Caco-2 (cell line): ENCODE data around the gene MACO1. TPM values are rescaled to one million over a fixed set of nuclear protein-coding genes. Genes with fewer than 3 reads are reported as not detected.

ENCODE experiments used
- BruUV-seq: library from RNA; stranded (reverse); fragments of 400-500 nt; replicated peaks from 2 replicates; lab custom pipeline; 2021; lab: Mats Ljungman, UMichigan
- CTCF ChIA-PET: fragments of 300-600 bp; sonication (Branson Sonifier 250); formaldehyde crosslinking; loops from one replicate; lab custom pipeline; 2022; ENCODE audit warnings: antibody characterized with exemption; lab: Charles Lee
- POLR2A ChIA-PET: fragments of 300-600 bp; sonication (Branson Sonifier 250); formaldehyde crosslinking; loops from one replicate; lab custom pipeline; 2022; ENCODE audit warnings: antibody characterized with exemption; lab: Charles Lee
- DNase-seq, 2 experiments: peaks; one replicate each; pipeline versions ENCODE4 v3.0.0 to v3.0.0-alpha.2; 2020 to 2022
- H3K27me3 ChIP-seq: replicated peaks from 2 replicates; pipeline ENCODE4 v1.6.0; 2011; ENCODE audit warnings: low read length; ENCODE audit not compliant: control insufficient read depth, insufficient read depth
- H3K36me3 ChIP-seq: 2 replicates; pipeline ENCODE4 v1.5.1; 2011; ENCODE audit warnings: low read length; ENCODE audit not compliant: control insufficient read depth, insufficient read depth
- H3K4me1 ChIP-seq: fragments of 250-450 bp; sonication (Bioruptor Pico); 2 replicates; pipeline ENCODE4 v1.5.1; 2020; ENCODE audit warnings: mild to moderate bottlenecking
- H3K4me3 ChIP-seq: 2 replicates; pipeline ENCODE4 v1.5.1; 2011; ENCODE audit warnings: low read depth, mild to moderate bottlenecking, control low read depth, low read length
- H3K9me3 ChIP-seq: fragments of 250-450 bp; sonication (Bioruptor Pico); 2 replicates; pipeline ENCODE4 v1.5.1; 2020; ENCODE audit warnings: mild to moderate bottlenecking, moderate library complexity
- H3K27ac Mint-ChIP-seq: one replicate; pipeline ENCODE4 v1.8.0; 2022; ENCODE audit warnings: mixed read lengths; ENCODE audit not compliant: unreplicated experiment
- H3K27me3 Mint-ChIP-seq: one replicate; pipeline ENCODE4 v1.8.0; 2022; ENCODE audit warnings: mixed read lengths; ENCODE audit not compliant: insufficient read depth, unreplicated experiment
- H3K36me3 Mint-ChIP-seq: one replicate; pipeline ENCODE4 v1.8.0; 2022; ENCODE audit warnings: mild to moderate bottlenecking, mixed read lengths; ENCODE audit not compliant: insufficient read depth, unreplicated experiment
- H3K4me1 Mint-ChIP-seq: one replicate; pipeline ENCODE4 v1.8.0; 2022; ENCODE audit warnings: low read depth, mixed read lengths; ENCODE audit not compliant: unreplicated experiment
- H3K4me3 Mint-ChIP-seq: one replicate; pipeline ENCODE4 v1.8.0; 2022; ENCODE audit warnings: mild to moderate bottlenecking, moderate library complexity, mixed read lengths; ENCODE audit not compliant: unreplicated experiment
- H3K9me3 Mint-ChIP-seq: one replicate; pipeline ENCODE4 v1.8.0; 2022; ENCODE audit warnings: mixed read lengths; ENCODE audit not compliant: unreplicated experiment
- CTCF ChIP-seq, 2 experiments: fragments of 200-600 bp in 1 of 2; IDR thresholded peaks; 1 replicate in 1 of 2; 2 replicates in 1 of 2; pipeline versions ENCODE4 v1.5.1 to v1.8.0; 2011 to 2022; ENCODE audit warnings: antibody characterized with exemption in 1 of 2, control low read depth in 1 of 2, inconsistent platforms in 1 of 2, low read depth in 1 of 2, low read length in 1 of 2, mild to moderate bottlenecking in 1 of 2, moderate library complexity in 1 of 2; ENCODE audit not compliant: insufficient read depth in 1 of 2, severe bottlenecking in 1 of 2, unreplicated experiment in 1 of 2
- intact Hi-C: fragments of 100-400 bp; cut with micrococcal nuclease; formaldehyde crosslinking; loops from one replicate; pipeline ENCODE4 v1.10.0; 2022; ENCODE audit not compliant: unreplicated experiment
- total RNA-seq: library from RNA; stranded (reverse); gene quantifications from 2 replicates; pipeline ENCODE4 v1.2.3, GENCODE V29; 2022

MACO1 gene
- total RNA-seq, 1 experiment from 2014 or later: 16.8 TPM

GRCh38 chr1:25533775-25534409 is 103.2 kb downstream of the MACO1 start:
- TF ChIP-seq CTCF (IDR thresholded peaks at IDR 0.05; ENCODE audit: insufficient read depth in 1 of 2, low read depth in 1 of 2, low read length in 1 of 2, severe bottlenecking in 1 of 2, unreplicated experiment in 1 of 2): no peak
- H3K36me3 Mint-ChIP-seq: no peaks in the 10 kb centered on the region
- H3K36me3 ChIP-seq: no peaks in the 10 kb centered on the region
- intact Hi-C loops: no loop called here
- no peaks in the 10 kb centered on the region for H3K27me3 ChIP-seq
- H3K4me3 Mint-ChIP-seq: no peak overlapping the region
- no TSS peak for BruUV-seq
- H3K27me3 Mint-ChIP-seq: no peaks in the 10 kb centered on the region
- H3K27ac Mint-ChIP-seq: no peak overlapping the region
- H3K9me3 Mint-ChIP-seq: peaks cover 8% of the 10 kb centered on the region
- H3K4me1 Mint-ChIP-seq: no peaks in the 10 kb centered on the region
- POLR2A ChIA-PET: no interaction called here
- H3K4me1 ChIP-seq: peaks cover 7% of the 10 kb centered on the region
- H3K9me3 ChIP-seq: no peaks in the 10 kb centered on the region
- CTCF ChIA-PET: no interaction called here
- no peak for DNase-seq
- no peak overlapping the region for H3K4me3 ChIP-seq

DNA sequence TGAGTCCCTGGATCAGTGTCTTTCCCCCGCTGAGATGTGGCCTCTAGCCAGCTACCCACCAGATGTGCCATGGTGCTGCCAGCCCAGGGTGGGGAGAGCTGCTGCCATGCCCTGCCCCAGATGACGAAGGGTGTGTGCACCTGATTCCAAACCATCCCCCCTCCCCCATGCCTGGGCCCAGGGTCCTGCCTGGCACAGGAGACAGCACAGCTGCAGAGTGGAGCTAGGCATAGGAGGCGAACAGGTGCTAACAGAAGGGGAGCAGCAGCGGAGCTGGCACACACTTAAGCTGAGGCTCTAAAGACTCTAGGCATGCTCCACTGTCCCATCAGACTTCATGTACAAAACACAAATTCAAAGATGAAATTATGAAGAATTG is 103.7 kb downstream of the MACO1 start:
- no peaks in the 10 kb centered on the region for H3K36me3 Mint-ChIP-seq
- H3K9me3 ChIP-seq: no peaks in the 10 kb centered on the region
- peaks cover 3% of the 10 kb centered on the region for H3K9me3 Mint-ChIP-seq
- H3K4me1 Mint-ChIP-seq: no peaks in the 10 kb centered on the region
- DNase-seq: no peak
- no peak overlapping the region for H3K27ac Mint-ChIP-seq
- H3K4me1 ChIP-seq: peaks cover 7% of the 10 kb centered on the region
- intact Hi-C loops: no loop called here
- H3K27me3 Mint-ChIP-seq: no peaks in the 10 kb centered on the region
- H3K36me3 ChIP-seq: no peaks in the 10 kb centered on the region
- no TSS peak for BruUV-seq
- POLR2A ChIA-PET: no interaction called here
- TF ChIP-seq CTCF (IDR thresholded peaks at IDR 0.05; ENCODE audit: insufficient read depth in 1 of 2, low read depth in 1 of 2, low read length in 1 of 2, severe bottlenecking in 1 of 2, unreplicated experiment in 1 of 2): no peak
- H3K4me3 ChIP-seq: no peak overlapping the region
- CTCF ChIA-PET: no interaction called here
- H3K27me3 ChIP-seq: no peaks in the 10 kb centered on the region
- H3K4me3 Mint-ChIP-seq: no peak overlapping the region

DNA sequence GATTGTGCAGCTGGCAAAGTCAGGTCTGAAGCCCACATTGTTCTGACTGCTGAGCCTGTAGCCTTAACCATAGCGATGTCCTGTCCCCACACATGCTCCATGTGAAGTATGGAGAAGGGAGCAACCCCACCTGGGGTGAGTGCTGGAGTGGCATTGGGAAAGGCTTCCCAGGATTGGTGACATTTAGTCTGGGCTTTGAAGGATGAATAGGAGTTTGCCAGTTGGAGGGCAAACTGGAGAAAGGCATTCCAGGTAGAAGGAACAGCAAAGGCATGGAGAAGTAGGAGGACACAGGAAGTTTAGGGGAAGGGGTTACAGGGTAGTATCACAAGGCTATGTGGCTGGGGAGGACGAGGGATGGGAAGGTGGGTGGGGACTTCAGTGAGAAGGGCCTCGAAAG is 105.4 kb downstream of the MACO1 start:
- Histone ChIP-seq H3K4me3 (no peak overlapping the region), H3K27me3 (no peaks in the 10 kb centered on the region), H3K36me3 (no peaks in the 10 kb centered on the region), H3K9me3 (no peaks in the 10 kb centered on the region), H3K4me1 (peaks cover 7% of the 10 kb centered on the region)
- Mint-ChIP-seq H3K4me1 (peaks cover 2% of the 10 kb centered on the region), H3K4me3 (no peak overlapping the region), H3K9me3 (no peaks in the 10 kb centered on the region), H3K27ac (no peak overlapping the region), H3K27me3 (no peaks in the 10 kb centered on the region), H3K36me3 (no peaks in the 10 kb centered on the region)
- CTCF ChIA-PET: no interaction called here
- no TSS peak for BruUV-seq
- DNase-seq: no peak
- POLR2A ChIA-PET: no interaction called here
- TF ChIP-seq CTCF (IDR thresholded peaks at IDR 0.05; ENCODE audit: insufficient read depth in 1 of 2, low read depth in 1 of 2, low read length in 1 of 2, severe bottlenecking in 1 of 2, unreplicated experiment in 1 of 2): no peak
- intact Hi-C loops: no loop called here
